A549 (cell line): ENCODE measurements around the gene RHOD. TPM values are rescaled to one million over a fixed set of nuclear protein-coding genes. Genes with fewer than 3 reads are reported as not detected.

Experiments used
- ATAC-seq, 2 experiments: fragments of 200-7000 bp in 1 of 2; fragments of >200 bp in 1 of 2; cut with Nextera tagmentation in 1 of 2; cut with Tn5 transposase in 1 of 2; 3 replicates each; pipeline versions ENCODE4 v1.8.0 to v1.9.1; 2018 to 2020; ENCODE audit warnings: mild to moderate bottlenecking in 1 of 2, moderate library complexity in 1 of 2
- CTCF ChIA-PET: fragments of 300-600 bp; sonication (Branson Sonifier 250); formaldehyde crosslinking; extraction: SDS; loops from one replicate; lab custom pipeline; 2021; ENCODE audit warnings: antibody characterized with exemption, inconsistent platforms; lab: Yijun Ruan, JAX
- POLR2A ChIA-PET: fragments of 350-600 bp; formaldehyde crosslinking; extraction: SDS; loops from one replicate; lab custom pipeline; 2021; ENCODE audit warnings: antibody characterized with exemption, inconsistent platforms; lab: Yijun Ruan, JAX
- DNase-seq, 2 experiments: peaks; one replicate each; pipeline versions ENCODE4 v3.0.0 to v3.0.0-alpha.2; 2011 to 2016; ENCODE audit warnings: low read depth in 1 of 2, low spot score in 1 of 2
- FAIRE-seq: peaks from 2 replicates; lab custom pipeline; 2011; peaks lifted over from hg19 to GRCh38; lab: Jason Lieb, UNC
- H3K27ac ChIP-seq, 2 experiments: fragments of >200 bp; sonication (Bioruptor Twin); formaldehyde crosslinking; 3 replicates each; pipeline ENCODE4 v1.5.1; 2016 to 2017
- H3K4me1 ChIP-seq: fragments of >200 bp; sonication (Bioruptor Twin); formaldehyde crosslinking; 3 replicates; pipeline ENCODE4 v1.6.1; 2016
- H3K4me2 ChIP-seq: fragments of >200 bp; sonication (Bioruptor Twin); formaldehyde crosslinking; 3 replicates; pipeline ENCODE4 v1.6.1; 2016
- H3K4me3 ChIP-seq: fragments of >200 bp; sonication (Bioruptor Twin); formaldehyde crosslinking; 3 replicates; pipeline ENCODE4 v1.5.1; 2016
- H3K9me3 ChIP-seq: fragments of >200 bp; sonication (Bioruptor Twin); formaldehyde crosslinking; 3 replicates; pipeline ENCODE4 v1.6.1; 2016
- CBX2 ChIP-seq: fragments of 200-600 bp; sonication (generic); IDR thresholded peaks from 2 replicates; pipeline ENCODE4 v1.6.1; 2016; ENCODE audit warnings: low read depth, mild to moderate bottlenecking, borderline replicate concordance
- CBX8 ChIP-seq: fragments of 200-600 bp; sonication (generic); IDR thresholded peaks from 2 replicates; pipeline ENCODE4 v1.6.1; 2016
- CEBPB ChIP-seq, 2 experiments: fragments of >200 bp in 1 of 2; sonication (Bioruptor Twin) in 1 of 2; formaldehyde crosslinking in 1 of 2; IDR thresholded peaks; 2 replicates each; pipeline ENCODE4 v1.6.1; 2012 to 2016
- CHD2 ChIP-seq: fragments of 150-350 bp; IDR thresholded peaks from 2 replicates; pipeline ENCODE4 v1.6.1; 2014; ENCODE audit warnings: low read length; ENCODE audit not compliant: partially characterized antibody
- CHD4 ChIP-seq: fragments of 200-600 bp; sonication (generic); IDR thresholded peaks from 2 replicates; pipeline ENCODE4 v1.6.1; 2016; ENCODE audit warnings: antibody characterized with exemption, mild to moderate bottlenecking, borderline replicate concordance
- ELK1 ChIP-seq: fragments of 150-350 bp; IDR thresholded peaks from 2 replicates; pipeline ENCODE4 v1.6.1; 2014; ENCODE audit warnings: low read depth, mild to moderate bottlenecking, low read length
- EP300 ChIP-seq, 2 experiments: fragments of >200 bp; sonication (Bioruptor Twin); formaldehyde crosslinking; IDR thresholded peaks; 2 replicates in 1 of 2; 3 replicates in 1 of 2; pipeline ENCODE4 v1.6.1; 2016 to 2017
- ESRRA ChIP-seq: fragments of 150-350 bp; IDR thresholded peaks from 2 replicates; pipeline ENCODE4 v1.6.1; 2014; ENCODE audit warnings: mild to moderate bottlenecking, low read length, borderline replicate concordance
- GATA3 ChIP-seq: IDR thresholded peaks from 2 replicates; pipeline ENCODE4 v1.6.1; 2012; ENCODE audit warnings: borderline replicate concordance
- HDAC2 ChIP-seq: fragments of 200-600 bp; sonication (generic); IDR thresholded peaks from 2 replicates; pipeline ENCODE4 v1.6.1; 2016
- HEYL ChIP-seq: fragments of 250-450 bp; sonication (Bioruptor Pico); IDR thresholded peaks from 2 replicates; pipeline ENCODE4 v1.8.0; 2021; ENCODE audit warnings: mild to moderate bottlenecking, moderate library complexity
- HOXA7 ChIP-seq: fragments of 250-450 bp; sonication (Bioruptor Pico); IDR thresholded peaks from 2 replicates; pipeline ENCODE4 v1.5.0; 2020; ENCODE audit warnings: mild to moderate bottlenecking, moderate library complexity
- HOXB13 ChIP-seq: fragments of 250-450 bp; sonication (Bioruptor Pico); IDR thresholded peaks from 2 replicates; pipeline ENCODE4 v1.5.0; 2020; ENCODE audit warnings: low read depth, mild to moderate bottlenecking, moderate library complexity
- JUNB ChIP-seq: fragments of >200 bp; sonication (Bioruptor Twin); formaldehyde crosslinking; IDR thresholded peaks from 2 replicates; pipeline ENCODE4 v1.6.1; 2016
- MAZ ChIP-seq: fragments of 150-350 bp; IDR thresholded peaks from 2 replicates; pipeline ENCODE4 v1.6.1; 2014; ENCODE audit warnings: antibody characterized with exemption, low read depth, low read length, borderline replicate concordance
- NPAS2 ChIP-seq: fragments of 250-450 bp; sonication (Bioruptor Pico); IDR thresholded peaks from 2 replicates; pipeline ENCODE4 v1.8.0; 2022; ENCODE audit warnings: mild to moderate bottlenecking, moderate library complexity, borderline replicate concordance
- NR3C1 ChIP-seq: fragments of >200 bp; sonication (Bioruptor Twin); formaldehyde crosslinking; IDR thresholded peaks from 3 replicates; pipeline ENCODE4 v1.6.1; 2017
- POLR2A ChIP-seq: IDR thresholded peaks from 2 replicates; pipeline ENCODE4 v1.6.1; 2012; ENCODE audit warnings: mild to moderate bottlenecking, low read length
- RAD21 ChIP-seq, 2 experiments: fragments of >200 bp in 1 of 2; sonication (Bioruptor Twin) in 1 of 2; formaldehyde crosslinking in 1 of 2; IDR thresholded peaks in 1 of 2; conservative IDR thresholded peaks in 1 of 2; 2 replicates in 1 of 2; 3 replicates in 1 of 2; pipeline ENCODE4 v1.6.1; 2012 to 2018; ENCODE audit warnings: inconsistent platforms in 1 of 2
- RARB ChIP-seq: fragments of 250-450 bp; sonication (Bioruptor Pico); IDR thresholded peaks from 2 replicates; pipeline ENCODE4 v1.8.0; 2021; ENCODE audit warnings: mild to moderate bottlenecking, moderate library complexity
- RFX5 ChIP-seq: fragments of 450-650 bp; IDR thresholded peaks from 2 replicates; pipeline ENCODE4 v1.7.1; 2014; ENCODE audit warnings: antibody characterized with exemption, mild to moderate bottlenecking, moderate library complexity
- TFCP2L1 ChIP-seq: fragments of 250-450 bp; sonication (Bioruptor Pico); IDR thresholded peaks from 2 replicates; pipeline ENCODE4 v1.5.0; 2021; ENCODE audit warnings: mild to moderate bottlenecking
- TP53 ChIP-seq: fragments of 250-450 bp; sonication (Bioruptor Pico); IDR thresholded peaks from 2 replicates; pipeline ENCODE4 v1.5.0; 2021; ENCODE audit warnings: mild to moderate bottlenecking, moderate library complexity
- USF2 ChIP-seq: fragments of 450-650 bp; IDR thresholded peaks from 2 replicates; pipeline ENCODE4 v1.6.1; 2014; ENCODE audit warnings: antibody characterized with exemption
- ZSCAN20 ChIP-seq: fragments of 250-450 bp; sonication (Bioruptor Pico); IDR thresholded peaks from 2 replicates; pipeline ENCODE4 v1.8.0; 2022; ENCODE audit warnings: mild to moderate bottlenecking, moderate library complexity
- WGBS: methylation state at CpG from one replicate; pipeline ENCODE4 v1.1.6; 2017; ENCODE audit errors: missing lambda C conversion rate; 5-methylcytosine and 5-hydroxymethylcytosine counted together
- polyA plus RNA-seq, 4 experiments: library from polyadenylated mRNA; depleted of rRNA in 3 of 4; stranded (reverse); fragments of >200 nt; fragmentation: RNase III in 1 of 4; extraction: RNeasy Plus Mini Kit Qiagen cat#74134 plus additional on column Dnase treatment in 1 of 4; gene quantifications; 2 replicates in 3 of 4; 3 replicates in 1 of 4; pipeline ENCODE4 v1.2.3, GENCODE V29; 2011 to 2017
- TF ChIP-seq, protein P1 (sequence below): IDR thresholded peaks from 2 replicates; pipeline ENCODE4 v1.6.1; 2012
- TF ChIP-seq, protein P2 (sequence below): IDR thresholded peaks from 2 replicates; pipeline ENCODE4 v1.6.1; 2012; ENCODE audit warnings: low read depth, borderline replicate concordance

Gene RHOD
- polyA plus RNA-seq, 2 of the 4 experiments (the other 2 are of a cell fraction) = 13.6 to 33.2 TPM

DNA sequence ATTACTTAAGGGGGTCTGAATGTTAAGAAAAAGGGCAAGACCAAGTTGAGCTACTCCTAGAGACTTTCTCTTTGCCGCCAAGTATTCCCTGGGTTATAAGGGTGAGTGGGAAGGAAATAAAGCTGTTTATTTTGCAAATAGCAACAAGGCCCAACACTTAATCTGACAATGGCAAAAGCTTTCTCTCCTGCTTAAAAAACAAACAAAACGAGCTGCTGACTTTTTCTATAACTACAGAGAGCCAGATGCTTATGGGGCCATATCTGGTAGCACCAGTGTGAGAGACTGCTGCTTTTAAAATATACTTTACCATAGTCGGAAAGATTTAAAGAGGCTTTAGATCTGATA lies 60.1 kb downstream of the RHOD start:
- DNase-seq (no peak), ATAC-seq (no peak), FAIRE-seq (no peak)
- Histone ChIP-seq H3K27ac (0 out of 6 replicates have a peak overlapping the region, but pooled peaks of 1 of the 2 experiments have one; percentile 9), H3K4me3 (no peak overlapping the region), H3K4me2 (no peak overlapping the region), H3K4me1 (peaks cover 29% of the 10 kb centered on the region), H3K9me3 (no peaks in the 10 kb centered on the region)
- no peak for TF ChIP-seq NR3C1
- ChIA-PET POLR2A (no interaction called here), CTCF (interaction anchor here (0.5 to 4.2 kb wide), 11 partner anchors 11 to 771 kb away, joined by 3 to 17 read pairs (median 5); no protein-coding TSS in a partner anchor)
- WGBS = 57% methylated on average over 3 of the region's 3 CpGs

- POLR2A ChIA-PET = no interaction called here
- ATAC-seq (no peak), DNase-seq (no peak), FAIRE-seq (no peak)
- 85% methylated on average over 7 of the region's 7 CpGs for WGBS
- no peaks in the 10 kb centered on the region for H3K9me3 ChIP-seq
- H3K4me1 ChIP-seq = peaks cover 34% of the 10 kb centered on the region
- H3K4me2 ChIP-seq = no peak overlapping the region; the same call in 2 of the 3 replicates
- CTCF ChIA-PET = interaction anchor here (0.5 to 4.2 kb wide), 8 partner anchors 11 to 771 kb away, joined by 3 to 17 read pairs (median 4); no protein-coding TSS in a partner anchor
- peak overlapping the region in 1 of 2 experiments; percentile 99; a peak in 3 of 6 replicates for H3K27ac ChIP-seq
- no peak for TF ChIP-seq USF2
- no peak for TF ChIP-seq CEBPB (IDR thresholded peaks at IDR 0.05)
- no peak for TF ChIP-seq RAD21 (conservative IDR thresholded peaks at IDR 0.05 in 1 of 2, IDR thresholded peaks at IDR 0.05 in 1 of 2)
- no peak for TF ChIP-seq HOXB13
- no peak for TF ChIP-seq HOXA7 (CRISPR knock-in tag)
- TF ChIP-seq RARB (CRISPR knock-in tag) = no peak
- TF ChIP-seq JUNB = no peak
- no peak for TF ChIP-seq ZSCAN20
- no peak for TF ChIP-seq NPAS2 (CRISPR knock-in tag)
- TF ChIP-seq HDAC2 = no peak
- TF ChIP-seq MAZ = no peak
- no peak for TF ChIP-seq TP53 (CRISPR knock-in tag)
- no peak for TF ChIP-seq CHD2
- TF ChIP-seq EP300 (IDR thresholded peaks at IDR 0.05) = no peak
- TF ChIP-seq POLR2A = no peak
- TF ChIP-seq RFX5 = no peak
- TF ChIP-seq NR3C1 = no peak
- no peak for TF ChIP-seq CBX8
- no peak for TF ChIP-seq ELK1
- TF ChIP-seq, protein P1, sequence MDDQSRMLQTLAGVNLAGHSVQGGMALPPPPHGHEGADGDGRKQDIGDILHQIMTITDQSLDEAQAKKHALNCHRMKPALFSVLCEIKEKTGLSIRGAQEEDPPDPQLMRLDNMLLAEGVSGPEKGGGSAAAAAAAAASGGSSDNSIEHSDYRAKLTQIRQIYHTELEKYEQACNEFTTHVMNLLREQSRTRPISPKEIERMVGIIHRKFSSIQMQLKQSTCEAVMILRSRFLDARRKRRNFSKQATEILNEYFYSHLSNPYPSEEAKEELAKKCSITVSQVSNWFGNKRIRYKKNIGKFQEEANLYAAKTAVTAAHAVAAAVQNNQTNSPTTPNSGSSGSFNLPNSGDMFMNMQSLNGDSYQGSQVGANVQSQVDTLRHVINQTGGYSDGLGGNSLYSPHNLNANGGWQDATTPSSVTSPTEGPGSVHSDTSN = no peak
- no peak overlapping the region for H3K4me3 ChIP-seq
Observed at GRCh38 chr11:67117176-67117575, 60.5 kb downstream of the RHOD start.

GRCh38 chr11:67117672-67118180 lies 61.1 kb downstream of the RHOD start:
- ATAC-seq = no peak

More at GRCh38 chr11:67117672-67118180, 61.1 kb downstream of the RHOD start:
- FAIRE-seq = no peak
- 88% methylated on average over 40 of the region's 65 CpGs for WGBS
- Histone ChIP-seq H3K4me3 (peak overlapping the region; percentile 43), H3K27ac (peak overlapping the region; percentile 99 to 100), H3K4me2 (peak overlapping the region; percentile 99), H3K4me1 (peaks cover 37% of the 10 kb centered on the region), H3K9me3 (no peaks in the 10 kb centered on the region)
- POLR2A ChIA-PET = no interaction called here
- TF ChIP-seq USF2 (no peak), CHD4 (no peak), CBX8 (no peak), HEYL (CRISPR knock-in tag) (no peak), CHD2 (no peak), CBX2 (no peak), GATA3 (no peak), HOXA7 (CRISPR knock-in tag) (no peak), TFCP2L1 (CRISPR knock-in tag) (no peak), EP300 (IDR thresholded peaks at IDR 0.05) (no peak), ESRRA (no peak)
- TF ChIP-seq, protein P2, sequence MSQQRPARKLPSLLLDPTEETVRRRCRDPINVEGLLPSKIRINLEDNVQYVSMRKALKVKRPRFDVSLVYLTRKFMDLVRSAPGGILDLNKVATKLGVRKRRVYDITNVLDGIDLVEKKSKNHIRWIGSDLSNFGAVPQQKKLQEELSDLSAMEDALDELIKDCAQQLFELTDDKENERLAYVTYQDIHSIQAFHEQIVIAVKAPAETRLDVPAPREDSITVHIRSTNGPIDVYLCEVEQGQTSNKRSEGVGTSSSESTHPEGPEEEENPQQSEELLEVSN = no peak
- DNase-seq = no peak
- CTCF ChIA-PET = interaction anchor here (0.9 to 4.2 kb wide), 9 partner anchors 10 to 200 kb away, joined by 3 to 17 read pairs (median 4); no protein-coding TSS in a partner anchor
